ENCODE results near the gene TGFBI. TPM values are rescaled to one million over a fixed set of nuclear protein-coding genes. Genes with fewer than 3 reads are reported as not detected.

The TGFBI gene
- total RNA-seq, 3 donors from 2014 or later = 0.81 to 0.84 (median 0.82) TPM

DNA sequence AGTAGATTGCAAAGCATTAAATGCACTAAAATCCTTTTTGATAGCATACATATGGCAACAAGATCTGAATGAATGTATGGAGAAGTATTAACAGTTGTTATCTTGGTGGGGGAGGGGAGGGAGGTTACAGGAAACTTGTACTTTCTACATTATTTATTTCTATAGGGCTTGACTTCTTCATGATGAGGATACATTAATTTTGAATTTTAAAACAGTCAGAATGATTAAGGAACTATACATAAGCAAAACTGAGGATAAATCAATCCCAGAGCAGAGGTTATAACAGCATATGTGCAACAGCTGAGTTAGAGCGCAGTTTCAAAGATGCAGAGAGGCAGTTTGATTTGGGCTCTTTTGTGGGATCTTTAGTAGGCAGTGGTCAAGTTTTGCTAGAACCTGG is 80.0 kb downstream of the TGFBI start:
- ATAC-seq = no peak
- Mint-ChIP-seq H3K4me3 (no peak overlapping the region), H3K4me1 (ENCODE audit: low read depth) (no peaks in the 10 kb centered on the region)

GRCh38 chr5:136109453-136110135 is 80.8 kb downstream of the TGFBI start:
- Mint-ChIP-seq H3K27me3 (ENCODE audit: low read depth) (peaks cover 11% of the 10 kb centered on the region), H3K4me1 (ENCODE audit: low read depth) (no peaks in the 10 kb centered on the region), H3K9me3 (no peaks in the 10 kb centered on the region), H3K36me3 (ENCODE audit: insufficient read depth) (no peaks in the 10 kb centered on the region), H3K4me3 (no peak overlapping the region)
- ATAC-seq (no peak), DNase-seq (no peak)

More for the DNA sequence above, 80.0 kb downstream of the TGFBI start:
- Mint-ChIP-seq H3K9me3 (no peaks in the 10 kb centered on the region), H3K36me3 (ENCODE audit: insufficient read depth) (no peaks in the 10 kb centered on the region), H3K27me3 (ENCODE audit: low read depth) (peaks cover 11% of the 10 kb centered on the region)
- DNase-seq = no peak

Other genes starting within 250 kb of the TGFBI start
- not detected for gene SLC25A48, start 194.3 kb upstream of the TGFBI start, total RNA-seq
- gene IL9, start 133.1 kb upstream of the TGFBI start, total RNA-seq = 100 to 1,000 TPM in 2 of 3 donors, 10 to 100 TPM in 1; 74.3 to 198 (median 134) TPM
- not detected for gene LECT2, start 74.0 kb upstream of the TGFBI start, total RNA-seq
- 10 to 100 TPM in 1 of 3 donors, 1 to 10 TPM in 2; 3.5 to 10.1 (median 6.0) TPM for gene SMAD5, start 103.9 kb downstream of the TGFBI start, total RNA-seq
- gene SMIM32, start 164.2 kb downstream of the TGFBI start, total RNA-seq = not detected

All from activated T-cell treated with anti-CD3 and anti-CD28 coated beads, Interleukin-2, amount 50 U/mL, for 4 hours (primary cell).